Measurements from ENCODE around the gene SMKR1.
"Not testable (repeated sequence)": the region's sequence is repeated elsewhere in the genome, so short reads cannot be mapped to it uniquely, and the experiment has no call there.

SMKR1 gene

GRCh38 chr7:129480674-129481363, 21.5 kb upstream of the SMKR1 start:
- no peak overlapping the region for H3K9ac ChIP-seq
- H3K27ac ChIP-seq = no peak overlapping the region
- H3K4me1 ChIP-seq = no peaks in the 10 kb centered on the region
- H3K4me3 ChIP-seq (ENCODE audit: low read depth, low read length) = no peak overlapping the region
- no peaks in the 10 kb centered on the region for H3K79me2 ChIP-seq
- no peak overlapping the region for H3K4me2 ChIP-seq (ENCODE audit: low read length)
- H2AFZ ChIP-seq = no peak overlapping the region
- no peaks in the 10 kb centered on the region for H3K36me3 ChIP-seq (ENCODE audit: control insufficient read depth, insufficient read depth, low read length)
- no peaks in the 10 kb centered on the region for H3K27me3 ChIP-seq (ENCODE audit: control insufficient read depth, insufficient read depth, low read length)
- no peak for TF ChIP-seq CTCF (IDR thresholded peaks at IDR 0.05)
- no peaks in the 10 kb centered on the region for H3K9me3 ChIP-seq (ENCODE audit: control insufficient read depth, low read length)

- not testable (repeated sequence) for H2AFZ ChIP-seq; H3K27me3 ChIP-seq (ENCODE audit: control insufficient read depth, insufficient read depth, low read length); H3K4me2 ChIP-seq (ENCODE audit: low read length); H3K36me3 ChIP-seq (ENCODE audit: control insufficient read depth, insufficient read depth, low read length); H3K9me3 ChIP-seq (ENCODE audit: control insufficient read depth, low read length); H3K79me2 ChIP-seq; H3K4me3 ChIP-seq (ENCODE audit: low read depth, low read length); H3K27ac ChIP-seq; H3K9ac ChIP-seq; H3K4me1 ChIP-seq
Observed at GRCh38 chr7:129481376-129481775, 21.0 kb upstream of the SMKR1 start.

- H3K4me3 ChIP-seq (ENCODE audit: low read depth, low read length) = no peak overlapping the region
- H3K9ac ChIP-seq = no peak overlapping the region
- H3K27ac ChIP-seq = no peak overlapping the region
- no peaks in the 10 kb centered on the region for H3K9me3 ChIP-seq (ENCODE audit: control insufficient read depth, low read length)
- H3K27me3 ChIP-seq (ENCODE audit: control insufficient read depth, insufficient read depth, low read length) = no peaks in the 10 kb centered on the region
- H3K4me2 ChIP-seq (ENCODE audit: low read length) = no peak overlapping the region
- H3K79me2 ChIP-seq = no peaks in the 10 kb centered on the region
- no peaks in the 10 kb centered on the region for H3K4me1 ChIP-seq
- no peak for TF ChIP-seq CTCF (IDR thresholded peaks at IDR 0.05)
- no peaks in the 10 kb centered on the region for H3K36me3 ChIP-seq (ENCODE audit: control insufficient read depth, insufficient read depth, low read length)
- no peak overlapping the region for H2AFZ ChIP-seq
Observed at GRCh38 chr7:129482781-129483180, 19.6 kb upstream of the SMKR1 start.

- no peak overlapping the region for H3K4me3 ChIP-seq (ENCODE audit: low read depth, low read length)
- no peak overlapping the region for H2AFZ ChIP-seq
- no peaks in the 10 kb centered on the region for H3K36me3 ChIP-seq (ENCODE audit: control insufficient read depth, insufficient read depth, low read length)
- H3K79me2 ChIP-seq = no peaks in the 10 kb centered on the region
- no peaks in the 10 kb centered on the region for H3K27me3 ChIP-seq (ENCODE audit: control insufficient read depth, insufficient read depth, low read length)
- no peaks in the 10 kb centered on the region for H3K9me3 ChIP-seq (ENCODE audit: control insufficient read depth, low read length)
- no peak overlapping the region for H3K27ac ChIP-seq
- TF ChIP-seq CTCF (IDR thresholded peaks at IDR 0.05) = no peak
- no peaks in the 10 kb centered on the region for H3K4me1 ChIP-seq
- no peak overlapping the region for H3K9ac ChIP-seq
- H3K4me2 ChIP-seq (ENCODE audit: low read length) = no peak overlapping the region
Observed at GRCh38 chr7:129489491-129489890, 12.8 kb upstream of the SMKR1 start.

GRCh38 chr7:129492391-129492790, 9.9 kb upstream of the SMKR1 start:
- Histone ChIP-seq H3K27ac (no peak overlapping the region), H3K9ac (no peak overlapping the region), H3K27me3 (ENCODE audit: control insufficient read depth, insufficient read depth, low read length) (no peaks in the 10 kb centered on the region), H3K36me3 (ENCODE audit: control insufficient read depth, insufficient read depth, low read length) (no peaks in the 10 kb centered on the region), H3K4me2 (ENCODE audit: low read length) (no peak overlapping the region), H2AFZ (no peak overlapping the region), H3K9me3 (ENCODE audit: control insufficient read depth, low read length) (no peaks in the 10 kb centered on the region), H3K4me3 (ENCODE audit: low read depth, low read length) (no peak overlapping the region), H3K4me1 (peaks cover 8% of the 10 kb centered on the region), H3K79me2 (no peaks in the 10 kb centered on the region)
- no peak for TF ChIP-seq CTCF (IDR thresholded peaks at IDR 0.05)

Data from parathyroid adenoma (tissue), 2 donors.